DOHH2 (cell line): Measurements from ENCODE around the gene FRRS1L.

Experiments used
- H3F3A ChIP-seq: fragments of 200-600 bp; sonication (generic), shearing (Covaris generic); 2 replicates; pipeline ENCODE4 v1.6.0; 2016; ENCODE audit warnings: antibody characterized with exemption, mild to moderate bottlenecking; ENCODE audit not compliant: control insufficient read depth, insufficient read depth
- H3K27ac ChIP-seq: fragments of 200-600 bp; sonication (generic); 2 replicates; pipeline ENCODE4 v1.5.1; 2014; ENCODE audit warnings: low read depth, mild to moderate bottlenecking, low read length, moderate library complexity
- H3K27me3 ChIP-seq: fragments of 200-600 bp; sonication (generic); 2 replicates; pipeline ENCODE4 v1.6.1; 2014; ENCODE audit warnings: mild to moderate bottlenecking, low read length, mixed read lengths; ENCODE audit not compliant: control insufficient read depth
- H3K36me3 ChIP-seq: fragments of 200-600 bp; sonication (generic); 2 replicates; pipeline ENCODE4 v1.6.1; 2014; ENCODE audit warnings: mild to moderate bottlenecking, low read length, moderate library complexity, mixed read lengths; ENCODE audit not compliant: control insufficient read depth
- H3K4me1 ChIP-seq: fragments of 200-600 bp; sonication (generic); 2 replicates; pipeline ENCODE4 v1.6.1; 2014; ENCODE audit warnings: mild to moderate bottlenecking, low read length, mixed read lengths; ENCODE audit not compliant: control insufficient read depth
- H3K4me2 ChIP-seq: fragments of 200-600 bp; sonication (generic); 2 replicates; pipeline ENCODE4 v1.6.0; 2014; ENCODE audit warnings: mild to moderate bottlenecking, low read length, moderate library complexity
- H3K4me3 ChIP-seq: fragments of 200-600 bp; sonication (generic); 2 replicates; pipeline ENCODE4 v1.5.1; 2014; ENCODE audit warnings: mild to moderate bottlenecking, low read length, mixed read lengths
- H3K79me2 ChIP-seq: fragments of 200-600 bp; sonication (generic); 2 replicates; pipeline ENCODE4 v1.6.1; 2014; ENCODE audit warnings: mild to moderate bottlenecking, low read length, mixed read lengths; ENCODE audit not compliant: control insufficient read depth
- H3K9me2 ChIP-seq: fragments of 200-600 bp; sonication (generic); replicated peaks from 2 replicates; pipeline ENCODE4 v1.6.1; 2014; ENCODE audit warnings: mild to moderate bottlenecking, low read length, mixed read lengths; ENCODE audit not compliant: control insufficient read depth
- H3K9me3 ChIP-seq: fragments of 200-600 bp; sonication (generic); 2 replicates; pipeline ENCODE4 v1.6.1; 2014; ENCODE audit warnings: antibody characterized with exemption, low read length, mixed read lengths; ENCODE audit not compliant: control insufficient read depth, insufficient read depth
- H4K20me1 ChIP-seq: fragments of 200-600 bp; sonication (generic); 2 replicates; pipeline ENCODE4 v1.6.0; 2014; ENCODE audit warnings: low read depth, mild to moderate bottlenecking, antibody characterized with exemption, low read length, moderate library complexity; ENCODE audit not compliant: control insufficient read depth, insufficient read depth
- EZH2phosphoT487 ChIP-seq: fragments of 200-600 bp; sonication (generic); IDR thresholded peaks from 2 replicates; pipeline ENCODE4 v1.6.1; 2017; ENCODE audit warnings: borderline replicate concordance, mild to moderate bottlenecking, antibody characterized with exemption, low read length, moderate library complexity, mixed read lengths
- TF ChIP-seq, protein P1 (sequence below): fragments of 200-600 bp; sonication (generic); IDR thresholded peaks from one replicate; pipeline ENCODE4 v1.5.1; 2014; ENCODE audit warnings: antibody characterized with exemption, mild to moderate bottlenecking, low read depth, low read length; ENCODE audit not compliant: poor library complexity, severe bottlenecking

The FRRS1L gene

DNA sequence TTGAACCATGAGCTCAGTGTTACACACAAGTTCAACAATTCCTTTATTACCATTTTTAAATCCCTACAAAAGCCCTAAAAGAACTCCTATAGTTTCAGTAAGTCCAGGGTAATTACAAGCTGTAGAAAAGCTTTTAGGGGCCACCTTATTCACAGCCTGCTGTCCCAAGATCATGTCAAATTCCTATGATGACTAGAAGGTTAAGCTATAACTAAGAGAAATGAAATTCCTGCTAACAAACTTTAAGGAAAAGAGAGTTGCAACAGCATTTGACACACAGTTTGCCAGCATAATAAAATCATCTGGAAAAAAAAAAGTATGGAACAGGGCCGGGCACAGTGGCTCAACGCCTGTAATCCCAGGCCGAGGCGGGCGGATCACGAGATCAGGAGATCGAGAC lies 78.8 kb downstream of the FRRS1L start:
- no peaks in the 10 kb centered on the region for H3K4me1 ChIP-seq
- no peaks in the 10 kb centered on the region for H3K9me3 ChIP-seq
- H3F3A ChIP-seq: 0 out of 2 replicates have a peak, but pooled peaks cover 3% of the 10 kb centered on the region
- no peaks in the 10 kb centered on the region for H3K27me3 ChIP-seq
- no peak for TF ChIP-seq EZH2phosphoT487
- H3K9me2 ChIP-seq: no peaks in the 10 kb centered on the region
- H3K27ac ChIP-seq: no peak overlapping the region
- H4K20me1 ChIP-seq: no peaks in the 10 kb centered on the region; the same call in 1 of the 2 replicates
- H3K36me3 ChIP-seq: peaks cover 82% of the 10 kb centered on the region
- H3K4me3 ChIP-seq: no peak overlapping the region
- H3K79me2 ChIP-seq: peaks cover 7% of the 10 kb centered on the region
- H3K4me2 ChIP-seq: no peak overlapping the region

- H3K27me3 ChIP-seq: no peaks in the 10 kb centered on the region
- H3F3A ChIP-seq: 0 out of 2 replicates have a peak, but pooled peaks cover 3% of the 10 kb centered on the region
- no peak for TF ChIP-seq EZH2phosphoT487
- TF ChIP-seq, protein P1, sequence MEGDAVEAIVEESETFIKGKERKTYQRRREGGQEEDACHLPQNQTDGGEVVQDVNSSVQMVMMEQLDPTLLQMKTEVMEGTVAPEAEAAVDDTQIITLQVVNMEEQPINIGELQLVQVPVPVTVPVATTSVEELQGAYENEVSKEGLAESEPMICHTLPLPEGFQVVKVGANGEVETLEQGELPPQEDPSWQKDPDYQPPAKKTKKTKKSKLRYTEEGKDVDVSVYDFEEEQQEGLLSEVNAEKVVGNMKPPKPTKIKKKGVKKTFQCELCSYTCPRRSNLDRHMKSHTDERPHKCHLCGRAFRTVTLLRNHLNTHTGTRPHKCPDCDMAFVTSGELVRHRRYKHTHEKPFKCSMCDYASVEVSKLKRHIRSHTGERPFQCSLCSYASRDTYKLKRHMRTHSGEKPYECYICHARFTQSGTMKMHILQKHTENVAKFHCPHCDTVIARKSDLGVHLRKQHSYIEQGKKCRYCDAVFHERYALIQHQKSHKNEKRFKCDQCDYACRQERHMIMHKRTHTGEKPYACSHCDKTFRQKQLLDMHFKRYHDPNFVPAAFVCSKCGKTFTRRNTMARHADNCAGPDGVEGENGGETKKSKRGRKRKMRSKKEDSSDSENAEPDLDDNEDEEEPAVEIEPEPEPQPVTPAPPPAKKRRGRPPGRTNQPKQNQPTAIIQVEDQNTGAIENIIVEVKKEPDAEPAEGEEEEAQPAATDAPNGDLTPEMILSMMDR: no peak
- no peak overlapping the region for H3K27ac ChIP-seq
- no peak overlapping the region for H3K4me2 ChIP-seq
- H3K79me2 ChIP-seq: peaks cover 7% of the 10 kb centered on the region
- no peaks in the 10 kb centered on the region for H3K9me3 ChIP-seq
- H3K4me1 ChIP-seq: no peaks in the 10 kb centered on the region
- no peaks in the 10 kb centered on the region for H3K9me2 ChIP-seq
- no peak overlapping the region for H3K4me3 ChIP-seq
- no peaks in the 10 kb centered on the region; the same call in 1 of the 2 replicates for H4K20me1 ChIP-seq
- peaks cover 82% of the 10 kb centered on the region for H3K36me3 ChIP-seq
These were observed 79.3 kb downstream of the FRRS1L start for GRCh38 chr9:109087795-109088194.

- Histone ChIP-seq H3K79me2 (peaks cover 9% of the 10 kb centered on the region), H3K36me3 (peaks cover 83% of the 10 kb centered on the region), H3K9me3 (no peaks in the 10 kb centered on the region)
These were observed 80.8 kb downstream of the FRRS1L start for GRCh38 chr9:109086221-109086620.

DNA sequence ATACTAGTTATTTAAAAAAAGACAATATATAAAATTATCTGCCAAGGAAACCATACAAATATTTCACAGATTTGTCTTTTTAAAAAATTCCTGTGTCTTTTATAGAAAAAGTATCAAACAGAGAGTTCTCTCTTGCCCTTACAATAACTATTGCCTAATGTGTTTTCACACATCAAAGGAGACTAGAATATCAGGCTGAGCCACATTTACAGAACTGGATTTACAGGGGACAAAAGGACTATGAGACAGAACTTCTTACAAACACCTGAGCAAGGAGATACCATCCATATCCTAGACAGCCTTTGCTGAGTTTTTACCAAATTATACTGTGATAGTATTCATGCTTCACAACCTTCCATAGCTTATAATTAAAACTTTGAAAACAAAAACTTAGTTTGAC lies 81.5 kb downstream of the FRRS1L start:
- no peak overlapping the region for H3K4me3 ChIP-seq
- H3K27me3 ChIP-seq: no peaks in the 10 kb centered on the region
- no peaks in the 10 kb centered on the region for H3K9me2 ChIP-seq
- TF ChIP-seq, protein P1: no peak
- no peak overlapping the region for H3K27ac ChIP-seq
- 0 out of 2 replicates have a peak, but pooled peaks cover 3% of the 10 kb centered on the region for H3F3A ChIP-seq
- H3K79me2 ChIP-seq: peaks cover 4% of the 10 kb centered on the region; the same call in 1 of the 2 replicates
- peaks cover 84% of the 10 kb centered on the region for H3K36me3 ChIP-seq
- H3K9me3 ChIP-seq: no peaks in the 10 kb centered on the region
- H3K4me2 ChIP-seq: no peak overlapping the region
- H3K4me1 ChIP-seq: no peaks in the 10 kb centered on the region
- H4K20me1 ChIP-seq: no peaks in the 10 kb centered on the region; the same call in 1 of the 2 replicates

More at GRCh38 chr9:109086221-109086620, 80.8 kb downstream of the FRRS1L start:
- H3K27me3 ChIP-seq: no peaks in the 10 kb centered on the region
- H3F3A ChIP-seq: 0 out of 2 replicates have a peak, but pooled peaks cover 3% of the 10 kb centered on the region
- H4K20me1 ChIP-seq: no peaks in the 10 kb centered on the region; the same call in 1 of the 2 replicates
- TF ChIP-seq, protein P1: no peak
- no peak for TF ChIP-seq EZH2phosphoT487
- no peak overlapping the region for H3K27ac ChIP-seq
- no peaks in the 10 kb centered on the region for H3K4me1 ChIP-seq
- no peaks in the 10 kb centered on the region for H3K9me2 ChIP-seq
- no peak overlapping the region for H3K4me2 ChIP-seq
- H3K4me3 ChIP-seq: no peak overlapping the region
